Activated CD8-positive, alpha-beta memory T cell treated with anti-CD3 and anti-CD28 coated beads for 4 hours (primary cell): Measurements from ENCODE around the gene ITFG1.
"Not testable (repeated sequence)": the region's sequence is repeated elsewhere in the genome, so short reads cannot be mapped to it uniquely, and the experiment has no call there.

Experiments
- DNase-seq, 2 donors: peaks; one replicate each; pipeline ENCODE4 v3.0.0-alpha.2; 2020; ENCODE audit warnings: low read depth in 2 of 2

Gene ITFG1

DNA sequence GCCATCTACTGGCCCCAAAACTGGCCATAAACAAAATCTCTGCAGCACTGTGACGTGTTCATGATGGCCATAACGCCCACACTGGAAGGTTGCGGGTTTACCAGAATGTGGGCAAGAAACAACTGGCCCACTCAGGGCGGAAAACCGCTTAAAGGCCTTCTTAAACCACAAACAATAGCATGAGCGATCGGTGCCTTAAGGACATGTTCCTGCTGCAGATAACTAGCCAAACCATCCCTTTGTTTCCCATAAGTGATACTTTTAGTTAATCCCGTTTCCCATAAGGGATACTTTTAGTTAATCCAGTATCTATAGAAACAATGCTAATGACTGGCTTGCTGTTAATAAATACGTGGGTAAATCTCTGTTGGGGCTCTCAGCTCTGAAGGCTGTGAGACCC, 308.4 kb downstream of the ITFG1 start:
- not testable (repeated sequence) for DNase-seq

DNA sequence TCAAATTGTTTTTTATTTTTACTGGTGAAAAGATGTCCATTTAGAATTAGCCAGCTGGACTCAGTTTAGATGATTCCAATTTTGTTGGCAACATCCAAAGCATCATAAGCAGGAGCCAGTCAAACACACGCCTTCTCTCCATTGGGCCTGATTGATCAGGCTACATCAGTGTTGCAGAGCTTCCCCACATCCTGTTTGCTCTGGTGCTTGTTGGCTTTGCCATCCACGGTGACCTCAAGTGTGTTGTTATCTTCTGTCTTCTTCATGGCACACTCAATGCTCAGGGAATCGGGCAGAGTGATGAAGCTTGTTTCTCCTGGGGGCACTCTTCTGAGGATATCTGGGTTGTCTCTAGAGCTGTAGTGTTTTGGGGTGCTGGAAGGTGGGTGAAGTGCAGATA, 310.8 kb downstream of the ITFG1 start:
- no peak for DNase-seq

DNA sequence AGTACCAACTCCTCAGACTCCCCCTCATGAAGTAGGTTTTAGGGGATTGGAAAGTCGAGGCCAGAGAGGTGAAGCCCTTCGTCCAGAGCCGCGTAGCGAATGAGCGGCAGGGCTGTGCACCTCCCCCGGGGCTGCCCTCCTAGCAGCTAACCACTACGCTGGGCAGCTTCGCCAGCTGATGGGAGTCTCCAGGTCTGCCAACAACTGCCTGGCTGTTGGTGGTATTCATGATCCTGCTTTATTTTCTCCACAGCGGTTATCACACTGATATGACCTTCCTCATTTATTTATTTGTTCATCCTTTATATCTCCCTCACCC, 316.3 kb downstream of the ITFG1 start:
- no peak for DNase-seq

DNA sequence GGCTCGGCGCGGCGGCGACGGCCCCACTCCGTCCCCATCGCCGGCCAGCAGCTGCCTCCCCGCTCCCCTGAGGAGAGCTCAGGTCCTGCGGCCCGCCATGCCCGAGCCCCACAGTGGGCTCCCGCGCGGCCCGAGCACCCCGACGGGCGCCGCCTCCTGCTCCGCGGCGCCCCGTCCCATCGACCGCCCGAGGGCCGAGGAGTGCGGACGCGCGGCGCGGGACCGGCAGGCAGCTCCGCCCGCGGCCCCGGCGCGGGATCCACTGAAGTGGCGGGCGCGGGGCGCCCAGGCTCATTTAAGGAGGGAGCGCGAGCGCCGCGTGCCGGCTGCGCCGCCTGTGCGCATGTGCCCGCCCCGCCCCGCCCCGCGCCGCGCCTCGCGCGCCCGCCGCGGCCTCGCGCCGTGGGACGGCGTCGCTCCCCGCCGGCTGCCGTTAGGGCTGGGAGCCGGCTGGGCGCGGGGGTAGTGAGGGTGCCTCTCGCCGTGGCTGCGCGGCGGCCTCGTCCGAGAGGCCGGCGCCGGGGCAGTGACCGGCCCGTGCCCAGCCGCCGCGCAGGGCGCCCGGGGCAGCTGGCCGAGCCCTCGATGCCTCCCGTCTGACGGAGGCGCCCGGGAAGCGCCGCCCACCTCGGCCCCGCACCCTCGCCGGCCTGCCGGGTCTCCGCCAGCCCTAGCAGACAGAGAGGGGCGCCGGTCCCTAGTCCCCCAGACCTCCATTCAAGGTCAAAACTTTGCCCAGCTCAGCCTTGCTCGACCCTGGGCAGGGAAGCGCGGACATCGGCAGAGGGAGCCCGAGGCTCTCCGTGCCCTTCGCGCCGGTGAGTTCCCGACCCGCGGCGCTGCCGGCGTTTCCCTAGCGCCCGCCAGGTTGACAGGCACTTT, 316.9 kb downstream of the ITFG1 start, which contains the start of gene NETO2:
Gene NETO2 (minus strand): TSS at position 269 of the 882 bp plus-strand sequence. CDS start 333 bp downstream, outside the sequence.
- DNase-seq = peak; percentile 25 to 27

DNA sequence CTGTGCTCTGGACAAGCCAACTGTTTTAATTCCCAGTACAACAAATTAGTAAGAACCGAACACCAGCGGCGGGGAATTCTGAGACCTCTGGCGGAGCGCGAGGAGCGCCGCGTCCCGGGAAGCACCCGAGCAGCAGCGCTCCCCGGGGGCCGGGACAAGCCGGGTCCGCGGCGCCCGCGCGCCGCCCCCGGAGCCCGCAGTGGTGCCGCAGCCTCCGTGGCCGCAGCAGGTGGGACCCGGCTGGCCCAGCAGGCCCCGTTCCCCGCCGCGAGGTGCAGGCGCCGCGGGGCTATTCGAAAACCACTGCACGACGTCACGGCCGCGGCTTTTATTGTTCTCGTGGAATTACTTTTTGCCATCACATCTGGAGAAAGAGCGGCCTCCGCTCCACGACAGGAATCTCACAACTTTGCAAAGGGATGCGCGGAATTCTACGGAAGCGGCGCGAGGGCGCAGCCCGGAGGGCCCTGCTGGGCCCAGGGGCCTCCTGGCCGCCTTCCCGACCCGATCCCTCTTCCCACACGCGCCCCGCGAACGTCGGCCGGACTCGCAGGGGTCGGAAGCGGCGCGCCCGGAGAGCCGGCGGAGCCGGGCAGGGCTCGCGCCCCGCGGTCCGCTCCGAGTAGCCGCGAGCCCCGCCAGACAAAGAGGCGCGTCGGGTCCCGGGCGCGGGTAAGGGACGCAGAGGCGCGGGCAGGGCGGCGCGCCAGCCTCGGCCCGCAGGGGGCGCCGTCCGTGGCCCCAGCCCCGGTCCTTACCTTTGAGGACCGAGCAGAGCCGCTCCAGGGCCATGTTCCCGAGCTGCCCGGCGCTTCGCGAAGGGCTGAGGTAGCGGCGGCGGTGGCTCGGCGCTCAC, 317.8 kb downstream of the ITFG1 start:
- peak; percentile 20 to 25 for DNase-seq

DNA sequence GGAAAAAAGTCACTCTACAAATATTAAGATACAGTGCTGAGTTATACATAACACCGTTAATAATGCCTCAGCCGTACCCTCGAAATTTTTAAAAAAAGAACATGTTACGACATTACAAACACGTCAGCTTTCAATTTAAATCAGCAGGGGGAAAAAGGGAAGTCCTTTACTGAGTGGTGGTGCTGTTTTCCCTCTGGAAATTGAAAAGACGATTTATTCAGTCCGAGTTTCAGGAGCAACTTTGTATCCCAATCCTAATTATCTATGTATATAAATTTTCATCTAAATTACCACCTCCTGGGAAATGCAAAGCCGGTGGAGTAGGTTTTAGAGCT, 318.4 kb downstream of the ITFG1 start:
- no peak for DNase-seq

DNA sequence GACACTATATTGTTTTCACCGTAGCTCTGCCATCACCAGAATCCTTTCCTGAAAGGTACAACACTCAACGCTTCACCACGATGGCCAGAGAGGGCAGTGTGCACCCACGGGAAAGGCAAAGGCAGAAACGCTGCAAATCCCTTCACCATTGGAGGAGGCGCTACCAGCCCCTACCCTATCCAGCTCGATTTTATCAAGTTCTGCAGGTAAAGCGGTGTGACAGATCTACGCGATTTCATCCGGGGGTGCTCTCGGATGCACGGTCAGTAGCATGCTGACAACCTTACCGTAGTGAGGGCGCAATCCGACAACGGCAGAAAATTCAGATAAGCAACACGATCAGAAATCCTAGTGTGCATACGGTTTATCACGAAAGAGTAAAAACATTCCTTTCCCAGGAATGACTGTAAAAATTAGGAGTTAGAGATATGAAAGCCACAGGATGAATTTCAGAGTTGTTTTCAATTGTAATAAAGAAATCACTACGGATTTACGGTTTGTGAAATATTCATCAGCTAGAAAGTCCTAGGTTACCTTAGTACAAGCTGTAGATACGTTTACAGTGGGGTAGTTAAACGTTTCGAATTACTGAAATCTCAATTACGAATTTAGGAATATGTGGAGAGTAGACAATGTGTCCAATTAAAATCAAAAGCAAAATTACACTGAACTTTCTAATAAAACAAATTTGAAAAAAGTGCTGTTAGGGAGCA, 318.9 kb downstream of the ITFG1 start:
- DNase-seq = peak; percentile 51 to 72

DNA sequence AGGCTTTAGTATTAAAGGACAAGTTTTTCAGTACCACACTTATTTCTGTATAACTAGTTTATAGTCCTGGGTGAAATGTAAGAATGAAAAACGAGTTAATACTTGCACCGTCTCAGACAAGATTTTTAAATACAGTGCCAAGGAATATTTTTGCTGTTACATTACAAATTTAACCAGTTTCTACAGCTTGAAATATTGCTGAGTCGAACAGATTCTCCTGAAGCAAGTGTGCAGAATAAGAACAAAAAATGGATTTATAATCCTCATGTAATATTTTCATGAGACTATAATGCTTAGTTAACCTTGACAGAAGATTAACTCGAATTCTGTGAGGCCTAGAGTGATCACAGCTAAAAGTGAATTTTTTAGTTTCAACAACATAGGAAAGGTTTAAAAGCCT, 320.2 kb downstream of the ITFG1 start:
- DNase-seq = no peak

DNA sequence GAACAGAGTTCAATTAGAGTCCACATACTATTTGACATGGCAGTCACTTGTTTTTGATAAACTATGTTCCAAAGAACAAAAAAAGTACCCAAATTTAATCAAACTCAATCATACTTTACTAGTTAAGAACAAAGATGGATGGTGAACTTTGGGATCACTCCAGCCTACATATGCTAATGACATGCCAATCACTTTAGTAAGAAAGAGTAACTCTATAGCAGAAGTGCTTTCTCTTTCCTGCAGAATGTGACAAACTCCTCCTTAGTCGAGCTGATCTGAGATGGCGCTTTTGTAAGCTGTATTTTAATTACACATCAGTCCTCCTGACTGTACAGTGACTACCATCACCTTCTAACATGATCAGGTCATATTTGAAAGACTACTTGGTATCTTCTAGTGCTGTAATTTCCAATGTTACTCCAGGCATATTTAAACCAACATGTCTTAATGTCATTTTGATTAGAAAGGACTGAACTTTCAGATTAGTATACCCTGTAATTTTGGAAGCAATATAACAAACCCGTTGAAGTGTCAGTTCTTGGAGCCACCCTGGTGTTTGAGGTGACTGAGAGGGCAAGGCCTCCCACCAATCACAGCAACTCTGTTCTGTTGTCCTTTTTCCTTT, 321.2 kb downstream of the ITFG1 start:
- DNase-seq = no peak

DNA sequence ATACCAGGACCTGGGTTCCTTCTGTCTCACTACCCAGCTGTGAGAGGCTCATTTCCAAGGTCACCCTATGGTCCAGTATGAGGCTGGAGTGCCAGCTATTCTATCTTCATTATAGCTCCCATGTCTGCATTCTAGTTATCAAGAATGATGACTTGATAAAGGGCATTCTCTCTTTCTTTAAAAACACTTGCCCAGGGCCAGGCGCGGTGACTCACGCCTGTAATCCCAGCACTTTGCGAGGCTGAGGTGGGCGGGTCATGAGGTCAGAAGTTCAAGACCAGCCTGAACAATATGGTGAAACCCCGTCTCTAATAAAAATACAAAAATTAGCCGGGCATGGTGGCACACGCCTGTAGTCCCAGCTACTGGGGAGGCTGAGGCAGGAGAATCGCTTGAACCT, 322.9 kb downstream of the ITFG1 start:
- DNase-seq = not testable (repeated sequence)

DNA sequence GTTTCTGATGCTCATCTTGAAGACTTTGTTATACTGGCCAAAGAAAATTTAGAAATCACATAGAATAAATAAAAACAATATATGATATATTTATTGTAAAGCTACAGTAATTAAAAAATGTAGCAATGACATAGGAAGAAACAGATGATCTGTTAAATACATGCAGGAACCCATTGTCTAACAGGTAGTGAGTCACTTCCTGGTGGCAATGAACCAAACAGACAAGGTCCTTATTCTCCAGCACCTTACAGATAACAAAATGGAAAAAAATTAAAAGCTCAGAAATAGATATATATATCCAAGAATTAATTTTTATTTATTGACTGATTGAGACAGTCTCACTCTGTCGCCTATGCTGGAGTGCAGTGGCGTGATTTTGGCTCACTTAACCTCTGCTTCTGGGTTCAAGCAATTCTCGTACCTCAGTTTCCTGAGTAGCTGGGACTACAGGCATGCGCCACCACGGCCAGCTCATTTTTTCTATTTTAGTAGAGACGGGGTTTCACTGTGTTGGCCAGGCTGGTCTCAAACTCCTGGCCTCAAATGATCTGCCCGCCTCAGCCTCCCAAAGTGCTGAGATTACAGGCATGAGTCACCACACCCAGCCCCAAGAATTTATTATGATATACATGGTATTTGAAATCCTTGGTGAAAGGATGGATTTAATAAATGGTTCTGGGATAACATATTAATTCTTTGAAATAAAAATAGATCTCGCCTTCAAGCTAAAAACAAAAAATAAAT, 324.6 kb downstream of the ITFG1 start:
- no peak for DNase-seq

DNA sequence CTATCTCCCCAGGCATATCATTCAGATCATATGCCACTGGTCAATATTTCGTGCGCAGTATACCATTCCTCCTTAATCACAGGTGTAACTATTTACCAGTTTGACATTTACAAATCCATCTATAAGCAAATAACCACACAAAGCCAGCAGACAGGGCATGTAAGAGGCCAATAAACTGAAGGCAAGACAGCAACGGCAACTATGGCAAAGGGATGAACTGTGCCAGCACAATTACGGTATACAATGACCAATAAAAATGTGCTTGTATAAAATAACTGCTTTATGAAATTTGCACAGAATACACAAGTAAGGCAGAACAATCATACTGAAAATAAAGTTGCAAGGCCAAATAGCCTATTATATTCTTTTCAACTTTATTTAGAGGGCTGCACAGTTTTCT, 326.3 kb downstream of the ITFG1 start:
- DNase-seq = no peak

DNA sequence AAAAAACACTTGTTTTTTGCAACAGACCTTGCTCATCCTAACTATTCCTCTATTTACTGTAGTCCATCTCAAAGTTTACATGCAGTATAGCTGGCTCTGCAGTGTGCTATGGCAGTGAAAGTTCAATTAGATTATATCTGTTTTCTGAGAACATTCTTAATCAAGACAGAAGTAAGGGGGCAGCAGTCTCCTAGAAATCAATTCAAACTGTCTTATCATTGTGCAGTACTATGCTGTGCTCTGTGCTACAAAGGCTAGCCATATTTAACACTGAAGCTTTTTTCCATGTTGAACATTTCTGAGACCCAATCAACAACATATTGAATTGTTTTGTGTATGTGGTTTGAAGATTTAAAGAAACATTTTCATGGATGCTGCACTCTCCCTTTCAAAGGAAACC, 328.6 kb downstream of the ITFG1 start:
- DNase-seq = no peak

DNA sequence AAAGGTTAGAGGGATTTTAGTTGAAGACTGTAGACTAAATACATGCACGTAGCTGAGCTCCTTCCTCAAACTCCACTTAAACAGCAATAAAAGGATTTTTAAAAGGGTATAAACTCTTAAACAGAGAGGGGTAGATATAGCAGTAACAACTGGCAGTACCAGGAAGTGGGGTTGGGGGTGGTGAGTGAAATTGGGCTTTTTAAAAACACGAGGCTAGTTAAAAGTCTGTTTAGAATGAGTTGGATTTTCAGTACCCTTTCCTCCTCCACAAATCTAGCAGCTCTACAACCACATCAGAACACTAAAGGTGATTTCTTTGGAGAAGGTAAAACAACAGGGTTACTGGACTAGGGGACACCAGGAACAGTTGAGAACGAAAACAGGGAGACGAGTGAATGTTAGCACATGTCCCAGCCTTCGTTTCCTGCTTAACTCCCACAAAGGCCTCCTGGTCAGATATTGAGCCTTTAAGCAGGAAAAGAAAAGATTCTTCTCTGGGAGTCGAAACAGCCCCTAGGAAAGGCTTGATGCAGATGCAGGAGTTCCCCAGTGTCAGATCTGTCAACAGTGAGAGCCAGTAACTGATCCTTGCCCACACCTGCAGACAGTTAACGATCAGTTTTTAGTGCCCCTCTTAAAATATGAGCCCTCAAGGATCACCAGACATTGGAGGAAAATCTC, 331.0 kb downstream of the ITFG1 start:
- DNase-seq = no peak

DNA sequence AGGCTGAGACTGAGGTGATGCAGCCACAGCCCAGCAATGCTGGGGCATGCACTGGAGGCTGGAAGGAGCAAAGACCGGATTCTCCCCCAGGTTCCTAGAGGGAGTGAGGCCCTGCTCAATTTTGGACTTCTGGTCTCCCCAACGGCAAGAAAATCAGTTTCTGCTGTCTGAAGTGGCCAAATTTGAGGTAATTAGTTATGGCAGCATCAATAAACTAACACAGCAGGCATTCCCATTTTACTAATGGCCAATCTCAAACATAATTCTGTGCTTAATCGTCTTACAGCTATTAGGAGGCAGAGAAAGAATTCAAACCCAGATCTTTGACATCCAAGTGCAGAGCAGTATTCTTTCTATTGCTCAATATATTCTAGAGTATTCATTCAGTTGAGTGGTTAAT, 333.3 kb downstream of the ITFG1 start:
- no peak for DNase-seq

DNA sequence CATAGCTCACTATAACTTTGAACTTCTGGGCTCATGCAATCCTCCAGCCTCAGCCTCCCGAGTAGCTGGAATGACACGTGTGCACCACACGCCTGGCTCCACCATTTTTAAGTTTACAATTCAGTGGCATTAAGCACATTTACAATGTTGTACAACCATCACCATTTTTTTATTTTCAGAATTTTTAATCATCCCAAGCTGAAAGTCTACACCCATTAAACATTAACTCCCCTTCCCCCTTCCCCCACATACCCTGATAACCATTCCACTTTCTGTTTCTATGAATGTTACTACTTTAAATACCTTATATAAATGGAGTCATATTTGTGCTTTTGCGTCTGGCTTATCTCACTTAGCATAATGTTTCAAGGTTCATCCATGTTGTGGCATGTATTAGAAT, 335.1 kb downstream of the ITFG1 start:
- no peak for DNase-seq

DNA sequence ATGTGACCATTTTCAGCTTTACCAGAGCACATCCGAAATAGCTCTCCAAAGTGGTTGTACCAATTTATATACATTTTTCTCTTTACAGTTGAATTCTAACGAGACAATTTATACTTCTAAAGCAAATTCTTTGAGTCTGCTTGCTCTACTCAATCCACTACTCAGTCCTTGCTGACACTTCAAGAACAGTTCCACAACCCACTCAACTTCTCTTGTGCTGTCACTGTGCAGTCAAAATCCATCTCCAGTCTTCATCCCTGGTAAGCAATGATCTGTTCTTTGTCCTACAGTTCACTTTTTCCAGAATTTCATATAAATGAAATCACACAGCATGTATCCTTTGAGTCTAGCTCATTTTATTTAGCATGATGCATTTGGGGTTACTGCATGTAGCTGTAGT, 347.7 kb downstream of the ITFG1 start:
- no peak for DNase-seq

DNA sequence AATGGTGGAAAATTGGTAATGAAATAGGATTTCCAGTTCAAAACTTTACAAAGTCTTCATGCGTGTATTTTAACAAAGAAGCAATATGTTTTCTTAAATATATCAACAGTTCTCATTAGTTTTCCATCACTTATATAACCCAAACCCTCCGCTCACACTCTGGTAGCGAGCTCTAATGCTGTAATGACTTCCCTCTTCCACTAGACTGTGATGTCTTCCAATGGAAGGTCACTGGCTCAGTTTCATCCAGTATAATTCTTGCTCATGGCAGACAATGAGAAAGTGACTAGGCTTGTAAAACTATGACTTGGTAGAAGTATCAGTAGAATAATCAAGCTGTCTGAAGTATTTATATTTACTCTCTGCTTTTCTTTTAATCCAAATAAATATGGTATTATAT, 349.9 kb downstream of the ITFG1 start:
- no peak for DNase-seq

DNA sequence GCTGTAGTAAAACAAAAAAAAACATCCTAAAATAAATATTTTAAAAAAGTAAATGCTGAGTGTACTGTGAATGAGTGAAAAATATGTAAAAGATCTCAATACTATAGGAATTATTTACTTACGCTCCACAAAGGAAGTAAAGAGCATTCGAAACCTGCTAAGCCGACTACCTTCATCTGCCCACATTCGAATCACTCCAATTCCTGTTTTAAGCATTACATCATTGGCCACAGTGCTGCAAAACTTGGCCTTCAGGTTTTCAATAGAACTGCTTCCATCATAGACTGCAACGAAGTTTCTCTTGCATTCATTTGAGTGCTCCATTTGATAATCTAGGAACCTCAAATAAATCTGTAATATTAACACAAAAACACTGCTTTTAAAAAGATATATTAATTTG, 351.5 kb downstream of the ITFG1 start:
- no peak for DNase-seq
